GM19455 (cell line): ENCODE results near the gene TRIM37.

ENCODE experiments used
- ATAC-seq: cut with Tn5 transposase; IDR thresholded peaks from one replicate; pipeline ENCODE4 v1.9.1; 2021; ENCODE audit not compliant: unreplicated experiment

TRIM37 gene

DNA sequence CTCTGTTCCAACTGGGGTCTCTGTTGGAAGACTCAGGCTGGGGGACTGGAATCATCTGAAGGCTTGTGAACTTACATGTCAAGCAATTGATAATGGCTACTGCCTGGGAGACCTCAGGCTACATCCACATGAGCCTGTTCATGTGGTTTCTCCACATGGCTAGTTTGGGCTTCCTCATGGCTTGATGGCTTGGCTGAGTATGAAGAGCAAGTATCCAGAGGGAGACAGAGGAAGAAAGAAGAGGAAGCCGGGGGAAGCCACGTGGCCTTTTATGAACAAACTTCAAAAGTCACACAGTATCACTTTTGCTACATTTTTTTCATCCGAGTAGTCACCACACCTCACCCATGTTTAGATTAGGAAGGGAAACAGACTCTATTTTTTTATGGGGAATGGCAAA is 158.9 kb downstream of the TRIM37 start:
- no peak for ATAC-seq

DNA sequence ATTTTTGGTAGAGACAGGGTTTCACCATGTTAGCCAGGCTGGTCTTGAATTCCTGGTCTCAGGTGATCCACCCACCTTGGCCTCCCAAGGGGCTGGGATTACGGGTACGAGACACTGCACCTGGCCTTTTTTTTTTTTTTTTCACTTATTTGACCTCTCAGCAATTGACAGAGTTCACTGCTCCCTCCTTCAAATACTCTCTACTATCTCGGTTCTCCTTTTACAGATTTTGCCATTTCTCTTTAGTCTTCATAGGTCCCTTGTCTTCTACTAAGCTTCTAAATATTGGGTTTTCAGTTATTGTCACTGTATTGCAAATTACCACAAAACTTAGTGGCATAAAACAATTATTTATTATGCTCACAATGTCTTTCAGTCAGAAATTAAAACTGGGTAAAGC is 159.3 kb downstream of the TRIM37 start:
- no peak for ATAC-seq

DNA sequence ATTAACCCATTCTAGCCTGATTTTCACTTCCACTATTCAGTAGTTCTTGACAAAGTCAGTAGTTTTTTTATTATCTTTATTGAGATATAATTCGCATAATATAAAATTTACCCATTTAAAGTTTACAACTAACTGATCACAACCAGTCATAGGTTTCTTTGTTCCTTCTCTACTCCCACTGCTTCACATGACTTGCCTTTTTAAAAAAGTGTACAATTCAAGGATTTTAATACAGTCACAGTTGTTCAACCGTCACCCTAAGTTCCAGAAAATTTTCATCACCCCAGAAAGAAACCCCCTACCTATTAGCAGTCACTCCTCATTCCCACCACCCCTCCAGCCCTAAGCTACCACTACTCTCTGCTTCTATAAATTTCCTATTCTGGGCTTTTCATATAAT is 162.5 kb downstream of the TRIM37 start:
- ATAC-seq, result no peak

DNA sequence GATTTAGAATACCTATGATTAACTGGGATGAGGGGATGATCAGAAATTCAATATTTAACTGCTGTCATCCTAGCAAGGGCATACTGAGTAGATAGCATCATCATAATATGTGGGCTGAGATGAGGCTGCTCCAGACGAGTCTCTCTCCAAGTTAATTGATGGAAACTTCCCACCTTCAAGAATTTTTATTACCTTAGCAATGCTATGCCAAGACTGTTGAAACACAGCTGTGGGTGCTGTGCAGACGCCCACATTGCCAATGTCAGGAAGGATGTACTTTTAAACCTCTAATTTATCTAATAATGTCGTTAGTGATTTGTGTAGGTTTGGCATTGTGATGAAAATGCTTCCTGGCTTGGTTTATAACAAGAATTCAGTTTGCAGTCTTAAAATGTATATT is 170.4 kb downstream of the TRIM37 start:
- no peak for ATAC-seq

DNA sequence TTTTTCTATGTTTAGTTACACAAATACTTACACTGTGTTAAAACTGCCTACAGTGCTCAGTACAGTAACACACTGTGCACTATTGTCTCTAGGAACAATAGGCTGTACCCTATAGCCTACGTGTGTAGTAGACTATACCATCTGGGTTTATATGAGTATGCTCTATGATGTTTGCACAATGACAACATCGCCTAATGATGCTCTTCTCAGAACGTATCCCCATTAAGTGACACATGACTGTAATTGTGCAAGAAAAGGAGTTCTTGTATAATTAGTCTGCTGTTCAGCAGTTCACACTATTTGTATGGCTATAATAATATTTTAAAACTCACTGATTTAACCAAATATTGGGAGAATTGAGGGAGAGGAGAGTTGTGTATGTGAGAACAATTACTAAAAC is 173.7 kb downstream of the TRIM37 start:
- no peak for ATAC-seq
